GM19240 (cell line): ENCODE data around the gene ELL.
A peak's percentile ranks its signal among the peaks of the same experiment; 100 is the strongest.
"Not testable (repeated sequence)": the region's sequence is repeated elsewhere in the genome, so short reads cannot be mapped to it uniquely, and the experiment has no call there.

ENCODE experiments used
- DNase-seq: peaks from one replicate; pipeline ENCODE4 v3.0.0; 2011; ENCODE audit warnings: low spot score; ENCODE audit not compliant: insufficient read length

Gene ELL

GRCh38 chr19:18521692-18522123, at the start of gene ELL:
Gene ELL, minus strand, starts transcription at chr19:18522070. Its CDS starts 15 bp downstream, at chr19:18522055.
- DNase-seq, result no peak

GRCh38 chr19:18568367-18568766, 46.5 kb upstream of the ELL start:
- no peak for DNase-seq

- no peak for DNase-seq
These were observed 45.1 kb upstream of the ELL start for GRCh38 chr19:18566953-18567352.

GRCh38 chr19:18562086-18562485, 40.2 kb upstream of the ELL start:
- DNase-seq, result no peak

- DNase-seq, result no peak
These were observed 37.8 kb upstream of the ELL start for GRCh38 chr19:18559685-18560084.

GRCh38 chr19:18558604-18559003, 36.7 kb upstream of the ELL start:
- no peak for DNase-seq

- no peak for DNase-seq
These were observed 36.3 kb upstream of the ELL start for GRCh38 chr19:18558202-18558555.

GRCh38 chr19:18557411-18558201, 35.7 kb upstream of the ELL start, which contains the start of gene KXD1:
Gene KXD1, plus strand, starts transcription at chr19:18557870. Its CDS starts 4,187 bp downstream, at chr19:18562057.
- peak; percentile 96 for DNase-seq

GRCh38 chr19:18551631-18552030, 29.8 kb upstream of the ELL start:
- no peak for DNase-seq

- peak; percentile 85 for DNase-seq
These were observed 22.1 kb upstream of the ELL start for GRCh38 chr19:18543814-18544475.

- DNase-seq, result peak; percentile 98
These were observed 21.3 kb upstream of the ELL start, which contains the start of gene FKBP8 for GRCh38 chr19:18542941-18543813. Gene FKBP8, minus strand, starts transcription at chr19:18543573. Its CDS starts 1,603 bp downstream, at chr19:18541970.

- no peak for DNase-seq
These were observed 20.4 kb upstream of the ELL start for GRCh38 chr19:18541992-18542940.

- no peak for DNase-seq
These were observed 19.6 kb upstream of the ELL start for GRCh38 chr19:18541258-18541991.

- not testable (repeated sequence) for DNase-seq
These were observed 18.3 kb upstream of the ELL start for GRCh38 chr19:18540200-18540599.

- no peak for DNase-seq
These were observed 17.5 kb upstream of the ELL start for GRCh38 chr19:18539372-18539771.

- no peak for DNase-seq
These were observed 16.2 kb upstream of the ELL start for GRCh38 chr19:18538115-18538514.

GRCh38 chr19:18537431-18537830, 15.6 kb upstream of the ELL start:
- no peak for DNase-seq

GRCh38 chr19:18536475-18536874, 14.6 kb upstream of the ELL start:
- DNase-seq, result no peak

- no peak for DNase-seq
These were observed 11.2 kb upstream of the ELL start for GRCh38 chr19:18533058-18533457.
